ENCODE data around the gene ASCL5.

The ASCL5 gene

DNA sequence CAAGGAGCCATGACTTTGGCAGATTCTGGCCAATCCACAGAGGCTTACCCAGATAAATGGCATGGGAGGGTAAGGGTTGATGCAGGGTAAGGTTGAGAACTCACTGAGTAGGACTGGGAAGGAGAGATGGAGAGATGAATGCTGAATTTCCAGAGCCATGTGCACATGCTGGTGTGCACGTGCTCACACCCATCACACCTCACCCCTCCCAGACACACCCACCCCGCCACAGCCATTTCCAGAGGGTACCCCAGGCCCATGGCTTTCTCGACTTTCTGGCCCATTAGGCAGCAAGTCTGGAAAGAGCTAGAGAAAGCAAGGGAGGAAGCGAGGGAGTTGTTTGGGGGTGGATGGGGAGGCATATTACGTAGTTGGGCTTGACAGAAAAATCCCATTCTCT is 16.4 kb downstream of the ASCL5 start:
- DNase-seq (ENCODE audit: low spot score), result no peak

DNA sequence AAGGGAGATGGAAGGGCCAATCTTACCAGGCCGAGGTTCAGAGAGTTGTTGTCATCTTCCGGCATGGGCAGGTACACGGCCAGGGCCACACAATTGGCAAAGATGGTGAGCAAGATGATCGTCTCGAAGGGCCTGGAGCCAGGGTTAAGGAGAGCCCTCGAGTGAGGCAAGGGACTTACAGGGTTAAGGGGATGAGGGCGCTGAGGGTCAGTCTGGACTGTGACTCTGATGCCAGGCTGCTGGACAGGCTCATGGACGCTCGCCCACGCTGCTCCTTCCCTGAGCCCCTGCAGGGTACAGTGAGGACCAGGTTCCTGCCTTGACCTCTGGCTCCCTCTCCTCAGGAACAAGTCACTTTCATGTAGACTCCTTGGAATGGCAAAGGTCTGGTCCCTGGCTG is 16.8 kb downstream of the ASCL5 start:
- DNase-seq (ENCODE audit: low spot score), result no peak

DNA sequence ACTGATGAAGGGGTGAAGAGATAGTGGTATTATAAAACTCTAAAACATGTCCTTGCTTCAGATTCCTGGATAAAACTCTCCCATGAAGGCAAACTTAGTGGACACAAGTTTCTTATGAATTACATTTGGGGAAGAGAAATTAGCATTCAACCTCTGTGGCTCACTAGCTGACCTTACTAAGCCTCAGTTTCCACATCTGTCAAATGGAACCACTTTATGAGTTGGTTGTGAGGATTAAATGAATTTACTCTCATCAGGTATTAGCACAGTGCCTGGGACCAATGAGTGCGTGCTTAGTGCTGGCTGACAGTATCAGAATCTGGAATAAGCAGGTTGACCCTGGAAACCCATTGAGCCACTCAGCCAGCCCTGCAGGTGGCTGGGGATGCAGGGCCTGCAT is 17.3 kb downstream of the ASCL5 start:
- no peak for DNase-seq (ENCODE audit: low spot score)

DNA sequence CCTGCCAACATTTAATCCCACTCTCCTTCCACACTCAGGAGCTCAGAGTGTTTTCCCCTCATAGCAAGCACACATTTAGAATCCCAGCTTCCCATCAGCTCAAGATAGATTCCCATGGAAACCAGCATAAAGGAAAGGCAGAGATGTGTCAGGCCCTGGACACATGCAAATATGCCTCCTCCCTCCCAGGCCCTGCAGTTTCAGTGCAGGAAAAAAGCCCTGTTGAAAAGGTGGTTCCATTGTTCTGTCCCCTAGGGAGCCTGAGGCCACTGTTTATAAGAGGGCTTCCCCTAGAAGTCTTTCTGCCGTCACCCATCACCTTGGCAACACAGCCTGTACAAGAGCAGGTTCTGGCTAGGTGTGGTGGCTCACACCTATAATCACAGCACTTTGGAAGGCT is 18.4 kb downstream of the ASCL5 start:
- no peak for DNase-seq (ENCODE audit: low spot score)

DNA sequence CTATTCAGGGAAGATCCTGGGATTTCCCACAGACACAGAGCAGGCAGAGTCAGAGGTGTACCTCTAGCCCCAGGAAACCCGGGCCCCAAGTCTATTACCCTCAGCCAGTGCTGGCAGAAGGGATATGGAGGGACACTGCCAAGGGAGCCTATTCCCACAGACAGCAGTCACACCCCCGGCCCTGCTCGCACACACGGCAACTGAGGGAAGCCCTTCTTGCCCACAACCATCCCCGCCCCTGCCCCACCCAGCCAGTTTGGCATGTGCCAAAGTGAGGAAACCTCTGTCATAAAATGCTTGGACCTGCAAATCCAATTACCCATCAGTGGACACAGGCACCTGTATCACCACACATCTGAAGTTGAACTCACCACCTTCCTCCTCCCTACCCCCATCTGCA is 21.3 kb downstream of the ASCL5 start:
- DNase-seq (ENCODE audit: low spot score), result no peak

DNA sequence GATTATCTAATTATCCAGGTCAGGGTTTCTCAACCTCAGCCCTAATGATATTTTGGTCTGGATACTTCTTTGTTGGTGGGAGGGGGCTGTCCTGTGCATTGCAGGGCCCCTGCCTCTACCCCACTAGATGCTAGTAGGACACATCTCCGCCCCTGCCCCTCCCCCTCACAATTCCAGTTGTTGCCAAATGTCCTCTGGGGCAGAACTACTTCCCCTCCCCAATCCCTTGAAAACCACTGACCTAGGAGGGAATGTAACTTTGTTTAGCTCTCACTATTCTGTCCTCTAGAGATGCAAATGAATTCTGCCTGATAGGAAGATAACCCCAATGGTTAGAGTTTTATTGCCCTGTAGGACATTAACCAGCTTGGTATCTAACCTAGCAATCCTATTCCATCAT is 22.8 kb downstream of the ASCL5 start:
- no peak for DNase-seq (ENCODE audit: low spot score)

DNA sequence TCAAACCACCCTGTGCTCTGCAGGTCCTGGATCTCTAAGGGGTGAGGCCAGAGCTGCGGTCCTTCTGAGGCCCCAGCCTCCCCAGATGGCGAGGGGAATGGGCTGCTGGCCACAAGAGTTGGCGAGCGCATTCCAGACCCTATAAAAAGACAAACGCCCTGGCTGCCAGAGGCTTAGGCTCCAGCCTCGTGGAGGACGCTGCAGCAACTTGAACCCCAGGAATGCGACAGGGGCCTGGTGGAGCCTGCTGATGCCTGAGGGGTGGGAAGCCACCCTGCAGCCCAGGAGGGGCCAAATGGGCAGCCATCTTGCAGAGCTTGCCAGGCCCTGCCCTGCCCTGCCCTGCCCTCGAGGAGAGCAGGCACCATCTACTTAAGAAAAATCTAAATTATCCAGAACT is 23.3 kb downstream of the ASCL5 start:
- DNase-seq (ENCODE audit: low spot score), result no peak

DNA sequence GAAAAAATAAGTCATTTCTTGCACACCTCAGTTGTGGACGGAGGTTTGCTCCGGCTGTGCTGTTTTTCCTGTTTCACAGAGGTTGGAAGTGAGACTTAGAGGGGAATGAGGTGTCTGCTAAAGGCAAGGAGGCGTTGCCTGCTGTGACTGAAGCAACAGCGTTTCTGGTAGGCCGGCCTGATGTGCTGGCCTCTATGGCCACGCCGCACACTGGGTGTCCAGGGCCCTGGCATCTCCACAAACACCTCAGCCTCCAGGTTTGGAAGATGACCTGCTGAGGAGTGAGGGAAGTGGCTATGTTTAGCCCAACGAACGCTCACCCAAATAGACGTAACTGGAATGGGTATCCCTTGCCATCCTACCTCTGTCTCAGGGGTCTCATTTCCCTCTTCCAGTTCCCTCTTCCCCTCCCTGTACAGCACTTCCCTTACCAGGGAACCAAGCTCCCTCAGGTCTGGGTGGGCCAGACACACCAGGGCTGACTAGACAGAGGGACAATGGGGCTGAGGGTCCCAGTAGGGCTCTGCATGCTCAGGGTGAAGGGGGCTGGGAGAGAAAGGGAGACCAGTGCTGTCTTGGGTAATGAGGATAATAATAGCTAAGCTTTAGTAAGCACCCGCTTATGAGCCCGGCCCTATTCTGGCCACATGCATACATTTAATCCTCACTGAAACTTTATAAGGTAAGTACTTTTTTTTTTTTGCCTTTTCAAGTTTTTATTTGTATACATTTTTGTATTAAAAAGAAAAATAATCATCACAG is 26.6 kb downstream of the ASCL5 start:
- DNase-seq (ENCODE audit: low spot score), result no peak

DNA sequence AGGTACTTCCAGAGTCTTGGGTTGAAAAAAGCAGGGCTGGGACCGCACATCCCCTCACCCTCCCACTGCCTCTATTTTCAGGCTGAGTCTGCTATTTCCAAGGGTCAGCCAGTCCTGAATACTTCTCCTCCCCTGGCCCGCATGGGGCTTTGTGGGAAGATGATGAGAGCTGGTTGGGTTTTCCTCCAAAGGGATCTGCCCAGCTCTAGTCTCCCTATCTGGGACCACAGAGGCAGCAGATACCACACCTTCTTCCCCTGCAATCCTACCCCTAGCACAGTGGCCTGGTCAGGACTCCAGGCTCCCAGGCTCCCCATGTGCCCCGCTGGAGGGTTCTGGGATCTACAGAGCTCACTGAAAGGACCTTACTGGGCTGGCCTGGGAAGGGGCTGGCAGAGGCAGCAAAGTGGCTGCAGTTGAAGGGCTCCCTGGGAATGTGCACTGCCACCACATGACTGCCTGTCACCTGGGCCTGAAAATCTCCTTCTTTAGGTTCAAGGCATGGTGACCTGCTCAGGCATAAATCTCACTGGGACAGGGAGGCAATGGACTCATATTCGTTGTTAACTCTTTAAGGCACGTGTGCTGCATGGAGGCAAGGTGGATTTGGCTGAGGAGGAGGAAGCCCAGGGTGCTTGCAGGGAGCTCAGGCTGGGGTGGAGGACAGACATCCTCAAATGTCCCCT is 27.8 kb downstream of the ASCL5 start:
- no peak for DNase-seq (ENCODE audit: low spot score)

DNA sequence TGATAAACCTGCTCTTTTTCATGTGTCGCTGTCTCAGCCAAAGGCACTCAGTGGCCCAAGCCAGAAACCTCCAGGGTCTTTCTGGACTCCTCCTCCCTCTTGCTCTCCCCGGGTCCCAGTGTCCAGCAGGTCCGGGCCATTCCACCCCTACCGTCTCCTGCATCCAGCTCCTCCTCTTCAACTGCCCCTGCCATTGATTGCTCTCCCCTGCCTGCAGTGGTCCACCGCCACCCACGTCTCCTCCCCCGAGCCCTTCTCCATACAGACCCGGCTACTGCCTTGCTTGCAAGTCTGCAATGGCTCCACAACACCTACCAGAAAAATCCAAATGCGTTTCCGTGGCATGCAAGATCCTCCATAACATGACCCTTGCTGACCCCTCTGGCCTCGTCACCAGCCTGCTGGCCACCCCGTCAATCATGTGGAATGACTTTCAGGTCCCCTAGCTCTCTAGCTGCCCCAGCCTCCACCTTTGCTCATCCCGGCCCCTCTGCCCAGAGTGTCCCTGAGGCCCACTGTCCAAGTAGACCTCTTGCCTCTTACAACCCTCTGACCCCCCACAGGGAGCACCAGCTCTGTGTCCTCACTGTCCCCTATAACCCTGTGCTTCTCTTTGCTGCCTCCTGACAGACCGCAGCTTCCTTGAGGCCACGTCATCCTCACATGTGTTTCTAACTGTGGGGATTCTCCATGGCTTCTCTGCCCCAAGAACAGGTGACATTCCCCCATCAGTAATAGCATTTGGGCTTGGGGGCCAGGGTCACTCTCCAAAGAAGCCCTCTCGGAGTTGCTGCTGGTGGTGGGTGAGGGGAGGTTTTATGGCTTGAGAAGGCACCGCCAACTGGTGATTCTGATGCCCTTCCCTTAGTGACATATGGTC is 29.8 kb downstream of the ASCL5 start:
- no peak for DNase-seq (ENCODE audit: low spot score)

DNA sequence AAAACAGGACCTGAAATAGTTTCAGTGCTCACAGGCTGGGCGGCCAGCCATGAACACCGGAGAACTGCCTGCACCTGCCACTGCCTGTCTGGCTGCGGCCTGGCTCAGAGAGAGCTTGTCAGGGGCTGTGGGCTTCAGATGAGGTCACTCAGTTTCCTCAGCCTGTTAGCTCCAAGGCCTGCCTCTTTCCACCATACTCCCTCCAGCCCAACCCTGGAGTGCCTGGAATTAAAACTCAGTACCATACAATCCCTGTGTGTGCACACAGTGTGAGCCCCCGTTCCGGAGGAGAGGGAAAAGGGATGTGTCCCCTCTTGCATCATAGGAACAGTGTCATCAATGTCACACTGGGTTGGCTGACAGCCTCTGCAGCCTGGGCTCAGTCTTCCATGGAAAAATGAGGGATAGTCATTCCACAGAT is 30.9 kb downstream of the ASCL5 start:
- no peak for DNase-seq (ENCODE audit: low spot score)

DNA sequence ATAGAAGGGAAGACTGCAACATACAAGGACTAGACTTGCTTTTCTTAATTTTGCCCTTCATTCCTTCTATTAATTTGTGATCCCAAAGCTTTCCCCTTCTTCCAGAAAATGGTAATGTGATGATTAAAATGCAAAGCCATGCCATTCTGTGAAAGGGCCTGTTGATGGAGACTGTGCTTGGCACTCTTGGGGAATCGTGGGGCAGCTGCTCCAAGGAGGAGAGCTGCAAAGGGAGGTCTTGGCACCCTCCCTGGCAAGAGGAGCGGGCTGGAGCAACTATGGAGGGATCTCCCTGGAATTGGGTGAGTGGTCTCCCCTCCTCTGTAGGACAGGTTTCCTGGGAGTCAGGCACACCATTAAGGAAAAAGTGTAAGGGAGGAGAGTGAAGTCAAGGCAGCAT is 31.4 kb downstream of the ASCL5 start:
- no peak for DNase-seq (ENCODE audit: low spot score)

DNA sequence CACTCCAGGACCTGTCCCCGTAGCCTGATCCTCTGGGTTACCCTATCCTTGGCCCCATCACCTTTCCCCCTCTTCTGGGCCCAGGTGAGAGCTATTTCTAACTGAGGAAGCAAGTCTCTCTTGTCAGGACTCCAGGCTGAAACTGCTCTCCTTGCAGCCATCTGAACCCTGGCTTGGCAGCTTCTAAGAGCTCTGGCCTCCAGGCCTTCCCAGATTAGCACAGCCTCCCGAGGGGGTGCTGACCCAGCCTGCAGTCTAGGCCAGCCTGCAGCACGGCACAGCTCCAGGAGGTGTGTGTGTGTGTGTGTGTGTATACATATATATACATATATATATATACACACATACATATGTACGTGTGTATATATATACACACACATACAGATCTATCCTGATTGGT is 32.2 kb downstream of the ASCL5 start:
- no peak for DNase-seq (ENCODE audit: low spot score)

DNA sequence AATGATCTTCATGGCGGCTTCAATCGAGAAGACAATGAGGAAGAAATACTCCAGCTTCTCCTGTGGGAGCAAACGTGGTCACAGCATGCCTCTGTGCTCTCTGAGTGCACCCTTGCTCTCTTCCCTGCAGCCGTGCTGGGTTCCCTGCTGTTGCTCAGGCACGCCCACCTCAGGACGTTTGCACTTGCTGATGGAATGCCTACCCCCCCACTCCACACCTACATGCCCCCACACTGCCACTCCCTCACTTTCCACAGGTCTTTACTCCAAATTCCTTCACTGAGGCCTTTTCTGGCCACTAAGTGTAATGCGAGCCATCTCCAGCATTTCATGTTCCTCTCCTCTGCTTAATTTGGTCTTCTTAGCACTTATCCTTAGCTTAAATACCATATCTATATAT is 33.0 kb downstream of the ASCL5 start:
- no peak for DNase-seq (ENCODE audit: low spot score)

DNA sequence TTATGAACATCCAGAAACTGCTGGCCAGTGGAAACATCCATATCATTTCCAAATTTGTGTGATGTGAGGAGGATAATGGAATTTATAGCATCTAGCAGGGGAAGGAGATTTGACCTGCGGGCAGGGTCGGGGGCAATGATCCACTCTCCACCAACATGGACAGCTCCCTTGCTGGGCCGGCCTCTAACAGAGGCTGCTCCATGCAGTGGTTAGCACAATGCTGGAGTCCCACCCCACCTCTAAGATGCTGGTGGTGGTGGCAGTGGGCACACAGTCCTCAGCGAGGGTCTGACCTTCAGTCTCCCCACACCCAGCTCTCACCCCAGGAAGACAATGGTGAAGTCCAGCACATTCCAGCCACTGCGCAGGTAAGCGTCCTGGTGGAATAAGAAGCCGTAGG is 33.4 kb downstream of the ASCL5 start:
- DNase-seq (ENCODE audit: low spot score), result no peak

DNA sequence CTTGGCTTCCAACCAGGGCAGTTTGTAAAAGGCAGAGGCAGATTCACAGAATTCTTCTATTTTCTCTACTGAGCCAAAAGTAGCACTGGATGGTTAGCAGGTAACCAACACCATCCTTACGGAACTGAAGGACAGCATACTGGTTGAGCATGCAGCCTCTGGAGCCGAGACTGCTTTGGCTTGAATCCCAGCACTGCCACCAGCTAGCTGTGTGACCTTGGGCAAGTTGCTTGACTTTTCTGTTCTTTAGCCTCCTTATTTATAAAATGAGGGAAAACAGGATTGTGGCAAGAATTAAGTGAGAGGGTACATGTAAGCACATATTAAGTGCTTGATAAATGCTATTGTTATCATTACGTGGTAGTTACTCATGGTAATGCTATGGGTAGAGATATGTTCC is 34.2 kb downstream of the ASCL5 start:
- no peak for DNase-seq (ENCODE audit: low spot score)

DNA sequence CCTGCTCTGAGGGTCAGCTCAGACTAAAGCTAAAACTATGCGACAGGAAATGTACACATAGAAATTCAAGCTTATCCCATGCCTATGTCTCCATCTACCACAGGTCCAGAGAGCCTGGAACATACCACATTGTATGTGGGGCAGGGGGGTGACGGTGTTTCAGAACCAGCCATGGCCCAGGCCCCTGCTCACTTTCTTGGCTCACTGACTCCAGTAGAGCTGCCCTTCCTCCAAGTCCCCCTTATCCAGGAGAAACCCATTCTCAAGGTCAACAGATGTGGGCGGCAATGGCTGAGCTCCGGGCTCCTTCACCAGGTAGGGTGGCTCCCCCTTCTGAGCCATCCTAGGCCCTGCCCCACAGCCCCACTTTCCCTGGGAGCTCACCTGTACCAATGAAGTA is 35.7 kb downstream of the ASCL5 start:
- DNase-seq (ENCODE audit: low spot score), result no peak

DNA sequence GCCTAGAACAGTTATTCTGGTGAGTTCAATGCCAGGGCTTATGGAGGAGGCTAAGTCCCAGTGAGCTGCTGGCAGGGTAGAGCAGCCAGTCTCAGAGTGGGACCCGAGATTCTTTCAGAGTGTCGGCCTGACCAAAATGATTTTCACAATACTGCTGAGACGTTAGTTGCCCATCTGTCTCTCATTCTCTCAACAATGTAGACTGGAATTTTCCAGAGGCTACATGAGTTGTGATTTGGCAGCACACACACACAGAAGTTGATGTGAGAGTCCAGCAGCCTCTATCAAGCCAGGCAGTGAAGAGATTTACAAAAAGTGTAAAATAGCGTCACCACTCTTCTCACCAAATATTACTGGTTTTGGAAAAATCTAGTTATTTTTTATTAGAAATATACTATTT is 36.4 kb downstream of the ASCL5 start:
- DNase-seq (ENCODE audit: low spot score), result no peak

DNA sequence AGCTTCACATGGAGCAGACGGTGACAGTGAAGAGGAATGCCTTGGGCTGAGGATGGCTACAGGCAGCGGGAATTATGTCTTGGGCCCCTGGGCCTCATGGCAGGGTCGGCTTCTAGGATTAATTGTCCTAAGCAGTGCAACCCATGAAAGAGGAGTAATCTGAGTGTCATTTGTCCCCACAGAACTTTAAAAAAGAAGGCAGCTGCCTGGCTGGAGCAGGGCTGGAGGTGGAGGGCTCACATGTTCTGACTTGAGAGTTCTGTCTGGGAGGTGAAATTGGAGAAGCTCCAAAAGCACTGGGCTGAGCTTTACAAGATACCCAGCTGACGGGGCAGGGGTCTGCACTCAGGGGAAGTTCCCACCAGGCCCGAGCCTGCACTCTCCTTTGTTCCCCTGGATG is 37.4 kb downstream of the ASCL5 start:
- no peak for DNase-seq (ENCODE audit: low spot score)

DNA sequence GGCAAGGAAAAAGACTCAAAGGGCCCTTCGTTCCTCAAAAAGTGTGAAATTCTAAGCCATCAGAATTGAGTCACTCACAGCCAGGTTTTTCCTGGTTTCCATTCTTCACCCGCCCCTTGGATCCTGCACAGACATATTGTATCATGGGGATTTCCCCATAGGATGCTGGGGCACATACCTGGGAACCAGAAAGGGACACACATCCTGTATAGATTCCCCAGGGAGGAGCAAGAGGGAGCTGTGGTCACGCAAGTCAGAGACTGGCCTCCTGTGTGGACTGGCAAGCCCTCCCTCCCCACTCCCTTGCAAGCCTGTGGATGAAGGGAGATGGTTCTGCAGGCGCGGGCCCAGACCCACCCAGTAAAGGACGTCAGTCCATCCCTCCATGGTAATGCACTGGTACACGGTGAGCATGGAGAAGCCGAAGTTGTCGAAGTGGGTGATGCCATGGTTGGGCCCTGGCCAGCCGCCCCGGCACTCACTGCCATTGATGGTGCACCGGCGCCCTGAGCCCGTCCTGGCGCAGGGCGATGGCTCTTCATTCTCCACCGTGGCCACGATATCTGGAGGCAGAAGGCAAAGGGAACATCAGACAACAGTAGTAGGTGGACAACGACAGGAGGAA is 38.0 kb downstream of the ASCL5 start:
- no peak for DNase-seq (ENCODE audit: low spot score)

DNA sequence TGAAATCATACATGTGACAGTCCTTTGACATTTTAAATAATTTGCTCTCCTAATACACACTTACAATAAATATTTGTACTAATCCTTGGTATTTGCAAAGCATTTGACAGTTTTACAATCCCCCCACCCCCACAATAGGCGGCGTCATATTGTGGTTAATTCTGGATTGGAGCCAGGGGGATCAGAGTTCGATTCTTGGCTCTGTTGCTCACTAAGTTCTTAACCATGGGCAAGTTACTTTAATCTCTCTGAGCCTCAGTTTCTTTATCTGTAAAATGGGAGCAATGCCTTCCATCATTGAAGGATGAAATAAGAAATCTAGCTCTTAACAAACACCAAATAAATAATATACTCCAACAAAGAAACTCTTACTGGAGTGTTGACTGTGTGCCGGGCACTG is 38.6 kb downstream of the ASCL5 start:
- no peak for DNase-seq (ENCODE audit: low spot score)

DNA sequence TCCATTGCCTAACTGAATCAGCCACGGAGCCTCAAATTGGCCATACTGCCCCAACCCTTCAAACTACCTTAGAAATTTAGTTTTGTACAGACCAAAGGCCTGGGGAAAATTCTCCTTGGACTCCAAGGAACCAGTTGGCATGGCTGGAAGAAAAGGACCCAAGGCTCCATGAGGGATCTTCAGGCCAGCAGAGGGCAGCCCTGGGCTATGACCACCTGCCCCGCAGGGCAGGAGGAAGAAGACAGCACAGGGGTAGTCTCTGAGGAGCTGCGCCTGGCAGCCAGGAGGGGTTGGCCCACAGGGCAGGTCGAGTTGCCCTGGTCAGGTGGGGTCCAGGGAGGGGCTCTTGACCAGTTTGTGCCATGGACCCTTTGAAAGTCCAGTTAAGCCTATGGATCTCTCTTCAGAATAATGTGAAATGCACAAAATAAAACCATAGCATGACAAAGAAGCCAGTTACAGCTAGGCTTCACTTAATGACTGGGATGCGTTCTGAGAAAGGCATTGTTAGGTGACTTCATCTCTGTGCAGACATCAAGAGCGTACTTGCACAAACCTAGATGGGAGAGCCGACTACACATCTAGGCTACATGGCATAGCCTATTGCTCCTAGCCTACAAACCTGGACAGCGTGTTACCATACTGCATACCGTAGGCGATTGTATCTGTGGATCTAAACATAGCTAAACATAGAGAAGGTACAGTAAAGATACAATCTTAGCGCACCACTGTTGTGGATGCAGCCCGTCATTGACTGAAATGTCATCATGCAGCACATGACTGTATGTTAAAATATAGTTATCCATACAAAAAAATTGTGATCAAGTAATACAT is 40.9 kb downstream of the ASCL5 start:
- DNase-seq (ENCODE audit: low spot score), result peak; percentile 65

All from LoVo (cell line).